ENCODE data around the gene HMGN4. TPM values are rescaled to one million over a fixed set of nuclear protein-coding genes. Genes with fewer than 3 reads are reported as not detected.
A peak's percentile ranks its signal among the peaks of the same experiment; 100 is the strongest.

HMGN4 gene
- total RNA-seq, 1 donor from 2014 or later: 40.3 TPM

DNA sequence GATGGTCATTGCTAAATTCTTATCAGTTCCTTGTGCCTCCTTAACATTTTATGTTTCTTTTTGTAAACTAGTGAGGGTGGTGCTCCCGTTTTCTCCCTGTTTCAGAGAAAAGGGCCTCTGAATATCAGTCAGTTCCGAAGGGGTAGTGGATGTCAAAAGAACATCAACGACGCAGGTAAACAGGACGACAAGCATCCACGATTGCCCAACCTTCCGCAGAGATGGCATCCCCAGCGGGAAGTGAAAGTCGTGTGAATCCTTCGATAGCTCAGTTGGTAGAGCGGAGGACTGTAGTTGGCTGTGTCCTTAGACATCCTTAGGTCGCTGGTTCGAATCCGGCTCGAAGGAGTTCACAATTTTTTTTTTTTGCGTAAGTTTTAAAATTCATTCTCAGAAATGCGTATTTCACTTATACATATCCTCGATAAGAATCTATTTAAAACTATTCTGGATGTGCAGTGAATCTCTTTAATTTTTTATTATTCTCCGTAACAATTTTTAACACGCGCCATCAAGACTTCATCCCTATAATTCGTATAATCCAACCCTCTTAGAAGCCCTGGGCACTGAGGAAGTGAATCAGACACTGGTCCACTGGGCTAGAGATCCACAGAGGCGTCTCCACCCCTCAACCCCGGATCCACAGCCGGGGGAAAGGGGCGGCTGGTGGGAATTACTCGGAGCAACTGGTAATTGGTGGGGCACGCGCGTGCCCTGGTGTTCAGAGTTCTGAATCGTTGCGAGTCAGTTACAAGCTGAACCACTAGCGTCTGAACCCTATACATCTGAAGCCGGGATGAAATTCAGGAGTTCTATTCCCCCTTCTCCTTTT is 30.7 kb downstream of the HMGN4 start:
- DNase-seq (ENCODE audit: low spot score): peak; percentile 98
- peak; percentile 95 for ATAC-seq
- intact Hi-C loops (cut with DNase I): no loop called here

DNA sequence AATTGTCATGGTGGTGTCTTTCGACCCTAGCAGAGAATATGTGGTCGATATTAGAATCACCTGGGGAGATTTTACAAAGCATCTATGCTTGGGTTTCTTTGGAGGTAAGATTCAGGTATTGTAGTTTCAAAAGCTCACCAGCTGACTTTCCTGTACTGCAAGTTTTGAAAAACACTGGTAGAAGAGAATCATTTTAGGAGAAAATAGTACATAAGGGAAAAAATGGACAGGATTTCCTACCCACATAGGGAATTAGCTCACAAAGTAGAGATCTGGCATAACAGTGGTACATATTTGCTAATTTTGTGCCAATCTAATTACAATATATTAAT is 31.2 kb downstream of the HMGN4 start:
- intact Hi-C loops (cut with DNase I): no loop called here
- DNase-seq (ENCODE audit: low spot score): no peak
- no peak for ATAC-seq

DNA sequence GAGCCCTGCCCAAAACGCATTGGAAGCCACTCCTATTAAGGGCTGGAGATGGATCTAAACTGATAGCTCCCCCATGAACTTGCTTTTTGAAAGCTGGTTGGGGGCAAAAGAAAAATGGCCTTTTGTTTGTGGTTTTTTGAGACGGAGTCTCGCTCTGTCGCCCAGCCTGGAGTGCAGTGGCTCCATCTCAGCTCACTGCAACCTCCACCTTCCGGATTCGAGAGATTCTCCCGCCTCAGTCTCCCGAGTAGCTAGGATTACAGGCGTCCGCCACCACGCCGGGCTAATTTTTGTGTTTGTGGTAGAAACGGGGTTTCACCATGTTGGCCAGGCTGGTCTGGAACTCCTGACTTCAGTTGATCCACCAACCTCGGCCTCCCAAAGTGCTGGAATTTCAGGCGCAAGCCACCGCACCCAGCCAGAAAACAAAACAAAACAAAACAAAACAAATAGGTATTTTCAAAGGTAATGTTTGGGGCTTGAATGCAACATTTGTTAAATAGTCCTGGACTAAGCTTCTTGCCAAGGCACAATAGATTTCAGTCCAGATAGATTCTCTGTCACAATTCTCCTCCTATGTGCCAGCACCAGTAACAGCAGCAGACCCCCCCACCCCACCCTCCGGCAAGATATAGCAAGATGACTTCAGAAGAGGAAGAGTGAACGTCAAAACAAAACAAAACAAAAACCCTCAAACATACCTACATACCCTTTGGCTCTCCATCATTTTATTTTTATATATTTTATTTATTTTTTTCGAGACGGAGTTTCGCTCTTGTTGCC is 32.1 kb downstream of the HMGN4 start:
- ATAC-seq (no peak), DNase-seq (ENCODE audit: low spot score) (no peak)
- intact Hi-C loops (cut with DNase I): loop anchor here (10.0 kb wide), 1 partner anchor 225 kb away; no protein-coding TSS in a partner anchor

DNA sequence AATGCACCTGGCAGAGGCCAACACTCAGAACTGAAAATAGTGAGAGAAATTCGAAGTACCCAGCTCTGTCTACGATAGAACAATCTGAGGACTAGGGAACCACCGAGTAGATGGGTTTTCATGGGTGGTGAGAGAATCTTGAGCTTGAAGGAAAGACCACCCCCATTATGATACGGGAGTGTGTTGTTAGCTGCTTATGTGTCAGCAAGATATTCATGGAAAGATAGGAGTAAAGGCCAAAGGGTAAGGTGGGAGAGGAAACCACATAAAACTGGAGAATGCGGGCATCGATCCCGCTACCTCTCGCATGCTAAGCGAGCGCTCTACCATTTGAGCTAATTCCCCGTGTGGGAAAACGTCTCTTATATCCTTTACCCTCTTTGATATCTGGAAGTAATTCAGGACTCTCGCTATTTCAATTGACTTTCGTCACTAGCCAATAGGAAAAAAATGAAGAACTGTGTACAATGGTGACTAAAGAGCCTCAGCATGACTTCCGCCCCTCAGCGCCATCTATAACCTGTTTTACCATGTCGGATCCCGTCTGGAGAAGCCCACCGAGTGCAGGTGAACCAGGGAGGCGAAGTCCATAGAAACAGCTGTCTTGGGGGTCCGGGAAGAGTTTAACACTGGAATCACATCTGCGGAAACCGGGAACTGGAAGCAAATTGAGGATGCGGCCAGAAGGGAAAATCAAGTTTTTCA is 33.6 kb downstream of the HMGN4 start:
- ATAC-seq: peak; percentile 72
- intact Hi-C loops (cut with DNase I): loop anchor here (10.0 kb wide), 1 partner anchor 227 kb away; no protein-coding TSS in a partner anchor
- DNase-seq (ENCODE audit: low spot score): no peak

DNA sequence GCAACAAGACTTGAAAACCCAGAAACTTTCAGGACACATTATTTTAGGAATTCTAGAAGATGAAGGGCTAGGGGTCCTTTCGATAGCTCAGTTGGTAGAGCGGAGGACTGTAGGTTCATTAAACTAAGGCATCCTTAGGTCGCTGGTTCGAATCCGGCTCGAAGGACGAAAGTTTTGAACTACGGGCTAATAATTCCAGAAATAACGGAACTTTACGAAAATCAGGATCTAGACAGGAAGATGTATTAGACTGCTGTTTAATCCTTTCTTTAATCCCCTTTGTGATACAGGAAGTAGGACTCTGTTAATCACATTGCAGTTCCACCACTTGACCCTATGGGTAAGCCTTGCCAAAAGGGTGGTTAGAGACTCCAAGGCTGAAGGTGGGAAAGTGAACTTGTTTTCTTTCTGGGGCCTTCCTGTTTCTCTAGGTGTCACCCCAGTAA is 37.4 kb downstream of the HMGN4 start:
- DNase-seq (ENCODE audit: low spot score): no peak
- intact Hi-C loops (cut with DNase I): loop anchor here (10.0 kb wide), 1 partner anchor 231 kb away; no protein-coding TSS in a partner anchor
- ATAC-seq: no peak

DNA sequence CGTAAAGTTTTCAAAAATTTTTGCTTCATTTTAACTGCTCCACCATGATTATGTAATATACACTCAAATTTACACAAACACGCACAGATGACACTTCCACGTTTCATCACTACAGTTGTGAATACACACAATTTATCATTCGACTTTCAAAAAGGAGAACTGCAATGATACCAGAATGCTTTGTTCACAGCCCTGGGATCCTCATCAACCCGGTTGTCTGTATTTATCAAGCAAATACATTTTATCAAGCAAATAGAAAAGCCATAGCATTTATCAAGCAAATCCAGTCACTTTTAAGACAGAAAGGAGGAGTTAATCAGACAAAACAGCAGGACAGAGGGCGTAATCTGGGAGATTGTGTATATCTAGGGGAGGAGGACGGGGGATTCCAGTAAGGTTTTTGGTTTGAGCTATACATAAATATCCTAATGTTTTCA is 38.3 kb downstream of the HMGN4 start:
- no peak for DNase-seq (ENCODE audit: low spot score)
- no peak for ATAC-seq
- intact Hi-C loops (cut with DNase I): loop anchor here (10.0 kb wide), 1 partner anchor 232 kb away; no protein-coding TSS in a partner anchor

DNA sequence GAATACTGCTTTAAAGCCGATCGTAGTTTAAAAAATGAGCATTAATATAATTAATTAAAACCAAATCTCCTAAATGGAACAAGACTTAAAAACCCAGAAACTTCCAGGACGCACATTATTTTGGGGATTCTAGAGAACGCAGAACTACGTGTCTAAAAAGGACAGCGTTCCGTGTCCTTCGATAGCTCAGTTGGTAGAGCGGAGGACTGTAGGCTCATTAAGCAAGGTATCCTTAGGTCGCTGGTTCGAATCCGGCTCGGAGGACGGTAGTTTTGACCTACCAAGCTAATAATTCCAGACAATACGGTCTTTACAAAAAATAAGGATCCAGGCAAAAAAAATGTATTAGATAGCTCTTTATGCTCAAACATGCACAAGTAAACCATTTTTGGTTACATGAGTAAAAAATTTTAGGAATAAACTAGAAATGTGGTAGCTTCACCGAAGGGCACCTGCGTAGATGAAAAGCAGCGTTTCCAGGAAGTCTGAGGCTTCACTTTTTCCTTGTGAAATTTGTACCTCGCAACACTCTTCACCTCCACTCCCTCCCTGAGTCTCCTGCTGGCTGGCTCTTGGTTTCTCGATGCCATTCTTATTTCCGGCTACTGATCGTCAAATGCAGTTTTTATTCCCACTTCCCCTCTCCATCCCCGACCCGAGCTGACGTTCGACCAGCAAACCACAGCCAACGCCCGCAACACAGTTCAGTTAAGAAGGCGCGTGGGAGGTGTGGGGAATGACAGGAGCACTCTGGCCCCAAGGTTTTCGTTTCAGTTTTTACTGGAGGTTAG is 39.0 kb downstream of the HMGN4 start:
- no peak for DNase-seq (ENCODE audit: low spot score)
- intact Hi-C loops (cut with DNase I): loop anchor here (10.0 kb wide), 1 partner anchor 232 kb away; no protein-coding TSS in a partner anchor
- ATAC-seq: peak; percentile 75

DNA sequence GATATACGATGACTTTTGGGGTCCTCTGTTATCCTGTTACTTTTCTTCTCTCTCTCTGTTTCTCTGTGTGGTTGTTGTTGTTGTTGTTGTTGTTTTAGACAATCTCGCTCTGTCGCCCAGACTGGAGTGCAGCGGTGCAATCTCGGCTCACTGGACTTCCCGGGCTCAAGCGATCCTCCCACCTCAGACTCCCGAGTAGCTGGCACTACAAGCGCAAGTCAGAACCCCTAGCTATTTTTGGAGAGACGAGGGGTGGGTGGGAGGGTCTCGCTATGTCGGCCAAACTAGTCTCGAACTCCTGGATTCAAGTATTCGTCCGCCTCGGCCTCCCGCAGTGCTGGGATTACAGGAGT is 39.5 kb downstream of the HMGN4 start:
- no peak for DNase-seq (ENCODE audit: low spot score)
- intact Hi-C loops (cut with DNase I): loop anchor here (10.0 kb wide), 1 partner anchor 233 kb away; no protein-coding TSS in a partner anchor
- no peak for ATAC-seq

DNA sequence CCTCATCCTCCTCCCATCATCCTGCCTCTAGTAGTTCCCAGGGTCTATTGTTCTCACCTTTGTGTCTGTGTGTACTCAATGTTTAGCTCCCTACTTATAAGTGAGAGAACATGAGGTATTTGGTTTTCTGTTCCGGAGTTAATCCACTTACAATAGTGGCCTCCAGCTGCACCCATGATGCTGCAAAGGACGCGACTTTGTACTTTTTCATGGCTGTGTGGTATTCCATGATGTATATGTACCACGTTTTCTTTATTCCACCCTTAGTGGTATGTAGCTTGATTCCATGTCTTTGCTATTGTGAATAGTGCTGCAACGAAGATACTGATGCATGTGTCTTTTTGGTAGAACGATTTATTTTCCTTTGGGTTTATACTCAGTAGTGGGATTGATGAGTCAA is 40.1 kb downstream of the HMGN4 start:
- ATAC-seq (no peak), DNase-seq (ENCODE audit: low spot score) (no peak)
- intact Hi-C loops (cut with DNase I): loop anchor here (10.0 kb wide), 1 partner anchor 233 kb away; no protein-coding TSS in a partner anchor

DNA sequence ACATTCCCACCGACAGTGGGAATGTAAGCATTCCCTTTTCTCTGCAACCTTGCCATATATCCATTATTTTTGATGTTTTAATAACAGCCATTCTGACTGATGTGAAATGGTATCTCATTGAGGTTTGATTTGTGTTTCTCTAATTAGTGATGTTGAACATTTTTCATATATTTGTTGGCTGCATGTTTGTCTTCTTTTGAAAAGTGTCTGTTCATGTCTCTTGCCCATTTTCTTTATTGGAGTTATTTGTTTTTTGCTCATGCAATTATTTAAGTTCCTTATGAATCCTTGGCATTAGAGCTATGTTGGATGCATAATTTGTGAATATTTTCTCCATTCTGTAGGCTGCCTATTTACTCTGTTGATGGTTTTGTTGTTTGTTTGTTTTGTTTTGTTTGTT is 40.6 kb downstream of the HMGN4 start:
- intact Hi-C loops (cut with DNase I): loop anchor here (10.0 kb wide), 1 partner anchor 234 kb away; no protein-coding TSS in a partner anchor
- ATAC-seq: no peak
- no peak for DNase-seq (ENCODE audit: low spot score)

DNA sequence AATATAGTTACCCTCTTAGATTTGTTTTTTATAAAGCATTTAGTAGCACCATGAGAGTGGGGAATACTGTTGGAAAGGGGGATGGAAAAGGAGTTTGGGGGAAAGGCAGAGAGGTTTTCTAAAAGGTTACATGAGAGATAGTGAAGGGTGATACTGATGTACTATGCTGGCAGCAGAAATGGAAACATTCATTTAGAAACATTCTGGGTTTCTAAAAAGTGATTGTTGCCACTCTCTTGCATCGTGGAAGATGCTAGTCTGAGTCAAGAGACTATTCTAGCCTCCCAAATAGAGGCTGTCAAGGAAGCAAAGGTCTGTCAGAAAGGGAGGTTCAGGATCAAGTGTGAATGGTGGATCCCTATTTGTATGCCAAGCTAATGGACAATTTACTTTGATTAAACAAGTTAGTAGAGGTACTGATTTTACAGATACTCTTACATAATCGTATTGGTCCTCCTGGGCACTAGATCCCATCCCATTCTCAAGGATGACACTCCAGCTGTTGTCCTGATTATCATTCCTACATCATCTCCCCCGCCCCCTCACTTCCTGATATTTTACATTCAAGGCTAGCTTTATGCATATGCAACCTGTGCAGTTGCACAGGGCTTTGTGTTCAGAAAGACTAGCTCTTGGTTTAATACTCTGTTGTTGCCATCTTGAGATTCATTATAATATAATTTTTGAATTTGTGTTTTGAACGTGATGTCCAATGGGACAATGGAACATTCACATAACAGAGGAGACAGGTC is 43.2 kb downstream of the HMGN4 start:
- DNase-seq (ENCODE audit: low spot score) (no peak), ATAC-seq (no peak)
- intact Hi-C loops (cut with DNase I): no loop called here

DNA sequence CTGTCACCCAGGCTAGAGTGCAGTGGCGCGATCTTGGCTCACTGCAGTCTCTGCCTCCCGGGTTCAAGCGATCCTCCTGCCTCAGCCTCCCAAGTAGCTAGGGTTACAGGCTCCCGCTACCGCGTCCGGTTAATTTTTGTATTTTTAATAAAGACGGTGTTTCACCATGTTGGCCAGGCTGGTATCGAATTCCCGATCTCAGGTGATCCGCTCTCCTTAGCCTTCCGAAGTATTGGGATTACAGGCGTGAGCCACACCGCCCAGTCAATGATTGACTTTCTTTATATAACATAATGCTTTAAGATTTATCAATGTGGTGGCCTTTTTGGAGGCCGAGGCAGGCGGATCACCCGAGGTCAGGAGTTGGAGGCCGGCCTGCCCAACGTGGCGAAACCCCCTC is 50.8 kb downstream of the HMGN4 start:
- DNase-seq (ENCODE audit: low spot score) (no peak), ATAC-seq (no peak)
- intact Hi-C loops (cut with DNase I): no loop called here

DNA sequence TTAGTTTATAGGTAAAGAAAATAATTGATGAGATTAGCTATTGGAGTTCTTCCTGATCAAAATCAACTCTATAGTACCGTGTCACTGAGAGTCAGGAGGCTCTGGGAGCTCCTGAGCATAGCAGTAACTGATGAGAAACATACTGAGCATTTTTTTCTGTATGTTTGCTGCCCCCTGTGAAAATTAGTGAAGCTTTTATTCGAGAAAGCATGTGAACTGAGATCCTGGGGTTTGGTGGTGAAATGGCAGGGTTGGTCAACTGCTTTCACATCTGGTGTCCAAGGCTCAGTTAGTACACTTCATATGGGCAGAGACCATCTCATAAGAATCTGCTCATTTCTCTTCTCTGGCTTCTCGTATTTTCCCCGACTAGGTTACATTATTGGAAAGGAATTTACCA is 54.5 kb downstream of the HMGN4 start:
- intact Hi-C loops (cut with DNase I): no loop called here
- DNase-seq (ENCODE audit: low spot score) (no peak), ATAC-seq (no peak)

DNA sequence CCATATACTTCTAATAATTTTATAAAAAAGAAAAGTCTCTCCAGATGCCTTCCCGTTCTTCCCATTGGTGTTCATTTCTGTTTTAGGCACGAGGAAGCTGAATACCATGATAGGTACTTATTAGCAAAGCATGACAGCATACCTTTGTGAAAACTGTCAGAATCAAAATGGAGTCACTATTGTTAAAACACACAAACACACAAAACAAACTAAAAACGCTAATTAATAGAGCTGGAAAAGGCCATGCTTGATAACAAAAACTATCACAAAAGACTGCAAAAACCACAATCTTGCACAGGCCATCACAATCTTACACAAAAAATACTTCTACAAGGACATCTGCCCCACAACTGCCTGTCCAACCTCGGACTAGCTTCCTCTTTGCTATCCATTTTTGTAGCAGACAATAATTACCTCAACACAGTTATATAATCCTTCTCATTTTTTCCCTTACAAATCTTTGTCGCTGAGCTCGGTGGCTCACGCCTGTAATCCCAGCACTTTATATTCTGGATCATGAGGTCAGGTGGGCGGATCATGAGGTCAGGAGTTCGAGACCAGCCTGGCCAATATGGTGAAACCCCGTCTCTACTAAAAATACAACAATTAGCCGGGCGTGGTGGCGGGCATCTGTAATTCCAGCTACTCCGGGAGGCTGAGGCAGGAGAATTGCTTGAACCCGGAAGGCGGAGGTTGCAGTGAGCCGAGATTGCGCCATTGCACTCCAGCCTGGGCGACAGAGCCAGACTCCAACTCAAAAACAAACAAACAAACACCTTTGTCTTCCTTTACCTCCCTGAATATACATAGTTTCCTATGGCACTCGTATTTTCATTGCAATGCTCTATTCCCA is 55.3 kb downstream of the HMGN4 start:
- intact Hi-C loops (cut with DNase I): no loop called here
- ATAC-seq (no peak), DNase-seq (ENCODE audit: low spot score) (no peak)

DNA sequence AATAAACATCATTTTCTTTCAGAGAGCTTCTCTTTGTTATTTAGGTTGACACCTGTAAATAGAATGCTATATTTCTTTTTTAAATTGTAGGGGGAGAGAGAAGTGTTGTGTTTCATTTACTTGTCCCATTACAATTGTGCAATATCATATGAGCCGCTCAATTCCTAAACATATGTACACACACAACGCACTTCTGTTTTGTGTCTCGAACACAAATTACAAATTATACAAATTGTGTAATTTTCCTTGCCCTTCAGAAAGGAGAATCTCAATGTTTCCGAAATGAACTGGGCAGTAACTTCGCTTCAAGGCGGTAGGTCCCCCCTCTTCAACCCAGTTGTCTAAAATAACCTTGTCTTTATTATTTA is 55.9 kb downstream of the HMGN4 start:
- intact Hi-C loops (cut with DNase I): no loop called here
- ATAC-seq: no peak
- no peak for DNase-seq (ENCODE audit: low spot score)

DNA sequence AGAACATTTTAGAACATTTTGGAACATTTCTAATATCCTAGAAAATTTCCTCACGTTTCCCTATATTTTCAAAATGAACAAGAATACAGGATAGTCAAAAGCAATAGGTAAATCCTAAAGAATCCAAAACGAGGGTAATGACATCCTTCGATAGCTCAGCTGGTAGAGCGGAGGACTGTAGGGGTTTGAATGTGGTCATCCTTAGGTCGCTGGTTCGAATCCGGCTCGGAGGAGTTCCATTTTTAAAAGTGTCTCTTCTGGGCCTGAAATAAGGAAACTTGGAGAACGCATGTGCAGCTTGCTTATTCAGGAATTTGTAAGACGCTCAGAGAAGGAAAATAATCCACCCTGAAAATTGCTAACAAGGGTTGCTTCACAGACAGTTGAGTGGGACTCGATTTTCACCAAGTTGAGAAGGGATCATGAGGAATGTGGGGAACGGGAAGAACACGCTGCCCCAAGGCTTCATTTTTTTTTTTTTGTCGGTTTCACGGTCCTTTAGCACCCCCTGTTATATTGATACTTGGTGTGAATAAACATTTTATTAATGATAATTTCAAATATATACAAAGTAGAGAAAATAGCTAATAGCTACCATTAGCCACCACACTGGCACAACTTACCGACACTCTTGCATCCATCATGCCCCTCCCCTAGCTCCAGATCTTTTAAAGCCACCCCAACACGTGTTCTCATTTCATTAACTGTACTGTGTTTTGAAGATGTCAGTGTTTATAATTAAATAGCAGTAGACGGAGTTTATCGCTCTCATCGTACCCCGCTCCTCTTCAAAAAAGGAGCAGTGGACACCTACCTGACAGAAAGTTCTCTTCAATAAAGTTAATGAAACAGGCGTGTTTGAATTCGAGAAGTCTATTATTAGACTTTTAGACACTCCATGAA is 56.8 kb downstream of the HMGN4 start:
- DNase-seq (ENCODE audit: low spot score): no peak
- ATAC-seq: no peak
- intact Hi-C loops (cut with DNase I): no loop called here

Data from sciatic nerve (tissue), 2 donors.